ENCODE data around the gene OTUB2. TPM values are rescaled to one million over a fixed set of nuclear protein-coding genes. Genes with fewer than 3 reads are reported as not detected.

OTUB2 gene
- polyA plus RNA-seq, 3 donors: 0.25 to 0.95 (median 0.28) TPM

GRCh38 chr14:94018308-94018707, 7.8 kb upstream of the OTUB2 start:
- Mint-ChIP-seq H3K27me3 (ENCODE audit: low read depth in 3 of 3) (peaks cover 2 to 5% (median 2%) of the 10 kb centered on the region in 3 donors), H3K9me3 (no peaks in the 10 kb centered on the region), H3K4me1 (peaks cover 9% of the 10 kb centered on the region), H3K27ac (no peak overlapping the region), H3K36me3 (no peaks in the 10 kb centered on the region), H3K4me3 (no peak overlapping the region)
- WGBS (ENCODE audit: insufficient coverage): 75% methylated on average over 5 of the region's 8 CpGs
- H3K36me3 ChIP-seq (replicated peaks in 1 of 2; ENCODE audit: control insufficient read depth in 1 of 2, insufficient read depth in 2 of 2, low read length in 2 of 2): no peaks in the 10 kb centered on the region
- no peaks in the 10 kb centered on the region for H4K20me1 ChIP-seq (ENCODE audit: insufficient read depth, low read length)
- H3K4me1 ChIP-seq (ENCODE audit: control insufficient read depth in 1 of 2, insufficient read depth in 2 of 2, low read length in 2 of 2): no peaks in the 10 kb centered on the region
- intact Hi-C loops (cut with micrococcal nuclease): no loop called here
- no peak overlapping the region for H3K4me3 ChIP-seq (replicated peaks in 1 of 3; ENCODE audit: low read depth in 2 of 3, low read length in 3 of 3)
- no peaks in the 10 kb centered on the region for H3K27me3 ChIP-seq (ENCODE audit: control insufficient read depth in 2 of 2, insufficient read depth in 2 of 2, low read length in 2 of 2)
- H3K79me2 ChIP-seq (ENCODE audit: insufficient read depth, low read length): no peaks in the 10 kb centered on the region
- DNase-seq: no peak
- TF ChIP-seq, protein P1, sequence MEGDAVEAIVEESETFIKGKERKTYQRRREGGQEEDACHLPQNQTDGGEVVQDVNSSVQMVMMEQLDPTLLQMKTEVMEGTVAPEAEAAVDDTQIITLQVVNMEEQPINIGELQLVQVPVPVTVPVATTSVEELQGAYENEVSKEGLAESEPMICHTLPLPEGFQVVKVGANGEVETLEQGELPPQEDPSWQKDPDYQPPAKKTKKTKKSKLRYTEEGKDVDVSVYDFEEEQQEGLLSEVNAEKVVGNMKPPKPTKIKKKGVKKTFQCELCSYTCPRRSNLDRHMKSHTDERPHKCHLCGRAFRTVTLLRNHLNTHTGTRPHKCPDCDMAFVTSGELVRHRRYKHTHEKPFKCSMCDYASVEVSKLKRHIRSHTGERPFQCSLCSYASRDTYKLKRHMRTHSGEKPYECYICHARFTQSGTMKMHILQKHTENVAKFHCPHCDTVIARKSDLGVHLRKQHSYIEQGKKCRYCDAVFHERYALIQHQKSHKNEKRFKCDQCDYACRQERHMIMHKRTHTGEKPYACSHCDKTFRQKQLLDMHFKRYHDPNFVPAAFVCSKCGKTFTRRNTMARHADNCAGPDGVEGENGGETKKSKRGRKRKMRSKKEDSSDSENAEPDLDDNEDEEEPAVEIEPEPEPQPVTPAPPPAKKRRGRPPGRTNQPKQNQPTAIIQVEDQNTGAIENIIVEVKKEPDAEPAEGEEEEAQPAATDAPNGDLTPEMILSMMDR (IDR thresholded peaks at IDR 0.05): no peak
- H3K9me3 ChIP-seq (replicated peaks in 1 of 2; ENCODE audit: control insufficient read depth in 1 of 2, insufficient read depth in 1 of 2, low read length in 2 of 2): no peaks in the 10 kb centered on the region
- H3K4me2 ChIP-seq (replicated peaks; ENCODE audit: extremely low read depth, low read length, poor library complexity, severe bottlenecking): no peak overlapping the region
- no peak overlapping the region for H3K9ac ChIP-seq (ENCODE audit: insufficient read depth, low read length, poor library complexity, severe bottlenecking)
- no peak overlapping the region for H3K27ac ChIP-seq (ENCODE audit: low read depth in 1 of 2, low read length in 2 of 2)
- no peak overlapping the region for H2AFZ ChIP-seq (ENCODE audit: insufficient read depth, low read depth, low read length, poor library complexity, severe bottlenecking)

- Histone ChIP-seq H4K20me1 (ENCODE audit: insufficient read depth, low read length) (no peaks in the 10 kb centered on the region), H3K4me2 (replicated peaks; ENCODE audit: extremely low read depth, low read length, poor library complexity, severe bottlenecking) (no peak overlapping the region)
Observed at GRCh38 chr14:94019329-94019728, 6.8 kb upstream of the OTUB2 start.

More at GRCh38 chr14:94019329-94019728, 6.8 kb upstream of the OTUB2 start:
- Mint-ChIP-seq H3K4me3 (no peak overlapping the region), H3K27me3 (ENCODE audit: low read depth in 3 of 3) (peaks cover 2 to 5% (median 3%) of the 10 kb centered on the region in 3 donors), H3K36me3 (no peaks in the 10 kb centered on the region), H3K27ac (no peak overlapping the region), H3K9me3 (no peaks in the 10 kb centered on the region), H3K4me1 (peaks cover 9% of the 10 kb centered on the region)
- no peak overlapping the region for H3K9ac ChIP-seq (ENCODE audit: insufficient read depth, low read length, poor library complexity, severe bottlenecking)
- H3K79me2 ChIP-seq (ENCODE audit: insufficient read depth, low read length): no peaks in the 10 kb centered on the region
- 100% methylated on average over 1 of the region's 6 CpGs for WGBS (ENCODE audit: insufficient coverage)
- intact Hi-C loops (cut with micrococcal nuclease): no loop called here
- no peak overlapping the region for H3K4me3 ChIP-seq (replicated peaks in 1 of 3; ENCODE audit: low read depth in 2 of 3, low read length in 3 of 3)
- no peaks in the 10 kb centered on the region for H3K27me3 ChIP-seq (ENCODE audit: control insufficient read depth in 2 of 2, insufficient read depth in 2 of 2, low read length in 2 of 2)
- H3K27ac ChIP-seq (ENCODE audit: low read depth in 1 of 2, low read length in 2 of 2): no peak overlapping the region
- no peak for DNase-seq
- H3K4me1 ChIP-seq (ENCODE audit: control insufficient read depth in 1 of 2, insufficient read depth in 2 of 2, low read length in 2 of 2): no peaks in the 10 kb centered on the region
- H3K36me3 ChIP-seq (replicated peaks in 1 of 2; ENCODE audit: control insufficient read depth in 1 of 2, insufficient read depth in 2 of 2, low read length in 2 of 2): no peaks in the 10 kb centered on the region
- H3K9me3 ChIP-seq (replicated peaks in 1 of 2; ENCODE audit: control insufficient read depth in 1 of 2, insufficient read depth in 1 of 2, low read length in 2 of 2): no peaks in the 10 kb centered on the region
- TF ChIP-seq, protein P1 (IDR thresholded peaks at IDR 0.05): no peak
- H2AFZ ChIP-seq (ENCODE audit: insufficient read depth, low read depth, low read length, poor library complexity, severe bottlenecking): no peak overlapping the region

Data from CD14-positive monocyte (primary cell).